AG04449 (cell line): Measurements from ENCODE around the gene TNNI2.

ENCODE experiments used
- CTCF ChIA-PET: fragments of 350-600 bp; formaldehyde crosslinking; extraction: SDS; loops from one replicate; lab custom pipeline; 2021; ENCODE audit warnings: antibody characterized with exemption; lab: Yijun Ruan, JAX
- POLR2A ChIA-PET: fragments of 400-600, 350-600 bp; formaldehyde crosslinking; extraction: SDS; loops from one replicate; lab custom pipeline; 2020; ENCODE audit warnings: antibody characterized with exemption, inconsistent platforms; lab: Yijun Ruan, JAX
- DNase-seq: peaks from one replicate; pipeline ENCODE4 v3.0.0-alpha.2; 2010; ENCODE audit warnings: low read depth, low spot score
- H3K4me3 ChIP-seq: 2 replicates; pipeline ENCODE4 v1.5.1; 2011; ENCODE audit warnings: low read depth, mild to moderate bottlenecking, control low read depth, low read length
- CTCF ChIP-seq: IDR thresholded peaks from one replicate; pipeline ENCODE4 v1.5.1; 2011; ENCODE audit warnings: mild to moderate bottlenecking, moderate library complexity, low read length, control low read depth, inconsistent platforms; ENCODE audit not compliant: insufficient read depth; ENCODE audit errors: missing control alignments

TNNI2 gene

GRCh38 chr11:1823376-1824220, 15.2 kb upstream of the TNNI2 start:
- H3K4me3 ChIP-seq: no peak overlapping the region
- no peak for DNase-seq
- POLR2A ChIA-PET: interaction anchor here (0.7 kb wide), 1 partner anchor 87 kb away, joined by 3 read pairs; no protein-coding TSS in a partner anchor
- CTCF ChIA-PET: interaction anchor here (1.9 to 13.7 kb wide), 4 partner anchors 9 to 131 kb away, joined by 4 to 671 read pairs (median 30); partner anchors contain the start of gene SYT8
- no peak for TF ChIP-seq CTCF

GRCh38 chr11:1824221-1825038, 14.4 kb upstream of the TNNI2 start:
- ChIA-PET CTCF (interaction anchor here (0.9 to 13.7 kb wide), 9 partner anchors 8 to 327 kb away, joined by 3 to 671 read pairs (median 5); partner anchors contain the start of gene KRTAP5-6), POLR2A (no interaction called here)
- H3K4me3 ChIP-seq: no peak overlapping the region
- TF ChIP-seq CTCF: no peak
- DNase-seq: no peak

GRCh38 chr11:1825039-1825740, 13.6 kb upstream of the TNNI2 start:
- ChIA-PET POLR2A (no interaction called here), CTCF (interaction anchor here (0.9 to 13.7 kb wide), 11 partner anchors 8 to 326 kb away, joined by 3 to 671 read pairs (median 4); partner anchors contain the start of gene KRTAP5-6)
- no peak for DNase-seq
- H3K4me3 ChIP-seq: no peak overlapping the region
- peak; percentile 60 for TF ChIP-seq CTCF

- ChIA-PET POLR2A (no interaction called here), CTCF (interaction anchor here (1.0 to 13.7 kb wide), 6 partner anchors 7 to 325 kb away, joined by 3 to 671 read pairs (median 6); no protein-coding TSS in a partner anchor)
- DNase-seq: no peak
- H3K4me3 ChIP-seq: no peak overlapping the region
- TF ChIP-seq CTCF: no peak
These were observed 12.9 kb upstream of the TNNI2 start for GRCh38 chr11:1825785-1826451.

- POLR2A ChIA-PET: no interaction called here
- peak; percentile 12 for DNase-seq
These were observed 12.2 kb upstream of the TNNI2 start for GRCh38 chr11:1826552-1827094.

More at GRCh38 chr11:1826552-1827094, 12.2 kb upstream of the TNNI2 start:
- no peak overlapping the region; the same call in 1 of the 2 replicates for H3K4me3 ChIP-seq
- TF ChIP-seq CTCF: peak; percentile 28
- CTCF ChIA-PET: interaction anchor here (1.0 to 13.7 kb wide), 4 partner anchors 57 to 145 kb away, joined by 3 to 671 read pairs (median 4); no protein-coding TSS in a partner anchor
